Hematopoietic multipotent progenitor cell treated with erythropoietin and hydrocortisone succinate and interleukin-3 and kit ligand, for 15 days (in vitro differentiated cells): Measurements from ENCODE around the gene PHF12.
"Not testable (repeated sequence)": the region's sequence is repeated elsewhere in the genome, so short reads cannot be mapped to it uniquely, and the experiment has no call there.

Experiments used
- DNase-seq: peaks from one replicate; pipeline ENCODE4 v3.0.0-alpha.2; 2015; ENCODE audit warnings: low spot score

PHF12 gene

GRCh38 chr17:28882154-28882895, 69.0 kb downstream of the PHF12 start:
- DNase-seq = no peak

DNA sequence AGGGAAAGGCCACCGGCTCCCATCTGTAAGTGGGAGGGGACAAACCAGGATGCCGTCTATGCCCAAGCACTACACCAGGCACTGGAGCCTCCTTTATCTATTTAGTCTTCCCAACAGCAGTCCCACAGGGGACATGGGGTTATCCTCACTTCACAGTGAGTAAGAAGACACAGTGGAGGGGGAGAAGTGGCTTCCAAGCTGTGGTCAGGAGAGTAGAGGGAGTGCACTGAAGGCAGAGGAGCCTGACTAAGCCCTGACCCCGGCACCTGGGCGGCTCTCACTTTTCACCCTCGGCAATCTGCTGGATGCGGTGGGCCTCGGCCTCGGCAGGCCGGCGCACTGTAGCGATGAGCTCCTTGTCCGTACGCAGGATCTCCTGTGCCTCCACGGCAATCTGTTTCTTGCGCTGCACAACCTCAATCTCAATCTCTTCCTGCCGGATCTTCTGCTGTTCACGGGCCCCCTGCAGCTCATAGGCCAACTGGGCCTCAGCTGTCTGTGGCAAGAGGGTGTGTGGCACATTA, 69.7 kb downstream of the PHF12 start:
- no peak for DNase-seq

GRCh38 chr17:28880572-28880945, 70.8 kb downstream of the PHF12 start:
- no peak for DNase-seq

DNA sequence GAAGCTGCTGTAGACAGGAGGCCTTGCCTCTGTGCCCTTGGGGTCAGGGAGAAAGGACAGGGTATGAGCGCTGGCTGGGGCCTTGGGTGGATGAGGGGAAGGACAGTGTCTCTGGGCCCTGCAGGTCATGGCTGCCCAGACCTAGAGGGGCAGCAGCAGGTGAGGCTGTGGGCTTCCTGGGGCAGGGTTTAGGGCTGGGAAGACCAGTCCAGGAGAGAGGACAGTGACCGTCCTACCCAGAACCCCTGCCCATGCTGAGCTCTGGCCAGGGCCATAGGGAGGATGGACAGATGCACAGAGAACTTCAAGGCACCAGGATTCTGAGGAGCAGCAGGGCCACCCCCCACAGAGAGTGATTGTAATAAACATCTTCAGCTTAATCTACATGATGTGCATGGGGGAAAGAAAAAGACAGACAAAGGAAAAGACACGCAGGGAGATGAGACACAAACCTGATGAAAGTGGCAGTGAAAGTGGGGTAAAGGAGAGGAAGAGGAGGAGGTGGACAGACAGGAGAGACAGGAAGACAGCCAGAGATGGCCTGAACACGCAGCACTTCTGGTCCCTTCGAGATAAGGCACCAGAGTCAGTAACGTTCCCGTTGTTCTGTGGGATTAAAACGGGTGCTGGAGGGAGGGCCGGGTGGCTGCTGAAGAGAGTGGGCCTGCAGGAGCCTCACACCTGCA, 71.3 kb downstream of the PHF12 start:
- DNase-seq = peak; percentile 64

DNA sequence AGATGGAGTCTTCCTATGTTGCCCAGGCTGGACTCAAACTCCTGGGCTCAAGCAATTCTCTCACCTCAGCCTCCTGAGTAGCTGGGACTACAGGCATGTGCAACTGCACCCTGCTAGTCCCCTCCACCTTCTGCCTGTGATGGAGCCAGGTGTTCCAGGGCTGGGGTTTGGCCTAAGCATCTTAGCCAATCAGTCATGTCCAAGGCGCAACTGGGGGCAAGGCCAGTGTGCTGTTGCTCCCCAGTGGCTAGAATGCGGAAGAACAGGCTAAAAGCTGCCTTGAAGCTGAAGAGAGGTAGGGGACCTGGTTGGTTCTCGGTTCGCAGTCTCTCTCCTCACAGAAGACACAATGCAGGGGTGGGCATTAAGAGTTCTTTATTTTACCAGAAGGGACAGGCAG, 72.3 kb downstream of the PHF12 start:
- peak; percentile 83 for DNase-seq

- no peak for DNase-seq
Observed at GRCh38 chr17:28878158-28878910, 73.0 kb downstream of the PHF12 start.

GRCh38 chr17:28877150-28877711, 74.1 kb downstream of the PHF12 start:
- not testable (repeated sequence) for DNase-seq

- peak; percentile 56 for DNase-seq
Observed at GRCh38 chr17:28875848-28876550, 75.3 kb downstream of the PHF12 start.

- DNase-seq = peak; percentile 63
Observed at GRCh38 chr17:28874750-28875149, 76.6 kb downstream of the PHF12 start.

DNA sequence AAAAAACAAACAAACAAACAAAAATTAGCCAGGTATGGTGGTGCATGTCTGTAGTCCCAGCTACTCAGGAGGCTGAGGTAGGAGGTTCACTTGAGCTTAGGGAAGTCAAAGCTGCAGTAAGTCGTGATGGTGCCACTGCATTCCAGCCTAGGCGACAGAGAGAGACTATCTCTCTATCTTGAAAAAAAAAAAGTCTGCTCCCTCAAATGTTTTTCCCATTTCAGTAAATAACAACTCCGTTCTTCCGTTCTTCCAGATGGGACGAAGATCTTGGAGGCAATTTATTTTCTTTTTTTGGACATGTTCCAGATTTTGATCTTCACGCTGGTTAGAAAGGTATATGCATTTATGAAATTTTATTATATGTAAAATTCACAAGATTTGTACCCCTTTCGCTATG, 77.5 kb downstream of the PHF12 start:
- DNase-seq = peak; percentile 49

DNA sequence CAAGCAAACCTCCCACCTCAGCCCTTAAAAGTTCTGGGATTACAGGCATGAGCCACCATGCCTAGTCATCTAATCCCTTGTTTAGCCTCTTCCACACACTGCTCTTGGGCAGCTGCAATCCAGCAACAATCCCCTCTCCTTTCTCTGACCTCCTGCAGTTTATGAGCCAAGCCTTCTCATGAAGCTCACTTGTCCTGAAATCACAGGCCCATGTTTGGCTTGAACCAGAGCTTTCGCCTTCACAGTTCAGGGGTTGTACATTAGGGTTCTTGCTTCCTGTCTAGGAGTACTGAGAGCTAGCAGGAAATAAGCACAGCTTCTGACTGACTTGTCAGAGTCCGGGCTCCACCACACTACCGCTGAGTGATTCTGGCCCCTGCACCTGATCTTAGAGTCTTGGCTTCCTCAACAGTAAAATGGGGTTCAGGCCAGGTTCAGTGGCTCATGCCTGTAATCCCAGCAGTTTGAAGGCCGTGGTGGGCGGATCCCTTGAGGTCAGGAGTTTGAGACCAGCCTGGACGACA, 80.2 kb downstream of the PHF12 start:
- peak; percentile 36 for DNase-seq

- no peak for DNase-seq
Observed at GRCh38 chr17:28867276-28867675, 84.0 kb downstream of the PHF12 start.

DNA sequence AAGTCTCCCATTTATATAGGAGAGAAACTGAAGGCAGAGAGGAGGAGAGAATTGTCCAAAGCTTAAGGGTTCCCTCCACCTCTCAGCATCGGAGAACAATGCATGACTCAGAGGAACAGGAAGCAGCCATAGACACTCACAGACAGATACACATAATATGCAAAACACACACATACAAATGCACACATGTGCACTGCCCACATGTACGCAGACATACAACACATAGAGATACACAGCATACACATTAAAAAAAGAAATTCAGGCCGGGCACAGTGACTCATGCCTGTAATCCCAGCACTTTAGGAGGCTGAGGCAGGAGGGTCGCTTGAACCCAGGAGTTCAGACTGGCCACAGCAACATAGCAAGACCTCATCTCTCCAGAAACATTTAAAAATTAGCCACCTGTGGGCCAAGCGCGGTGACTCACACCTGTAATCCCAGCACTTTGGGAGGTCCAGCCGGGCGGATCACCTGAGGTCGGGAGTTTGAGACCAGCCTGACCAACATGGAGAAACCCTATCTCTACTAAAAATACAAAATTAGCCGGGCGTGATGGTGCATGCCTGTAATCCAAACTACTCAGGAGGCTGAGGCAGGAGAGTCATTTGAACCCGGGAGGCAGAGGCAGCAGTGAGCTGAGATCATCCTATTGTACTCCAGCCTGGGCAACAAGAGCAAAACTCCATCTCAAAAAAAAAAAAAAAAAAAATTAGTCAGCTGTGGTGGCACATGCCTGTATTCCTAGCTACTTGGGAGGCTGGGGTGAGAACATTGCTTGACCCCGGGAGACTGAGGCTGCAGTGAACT, 85.2 kb downstream of the PHF12 start:
- peak; percentile 33 for DNase-seq

DNA sequence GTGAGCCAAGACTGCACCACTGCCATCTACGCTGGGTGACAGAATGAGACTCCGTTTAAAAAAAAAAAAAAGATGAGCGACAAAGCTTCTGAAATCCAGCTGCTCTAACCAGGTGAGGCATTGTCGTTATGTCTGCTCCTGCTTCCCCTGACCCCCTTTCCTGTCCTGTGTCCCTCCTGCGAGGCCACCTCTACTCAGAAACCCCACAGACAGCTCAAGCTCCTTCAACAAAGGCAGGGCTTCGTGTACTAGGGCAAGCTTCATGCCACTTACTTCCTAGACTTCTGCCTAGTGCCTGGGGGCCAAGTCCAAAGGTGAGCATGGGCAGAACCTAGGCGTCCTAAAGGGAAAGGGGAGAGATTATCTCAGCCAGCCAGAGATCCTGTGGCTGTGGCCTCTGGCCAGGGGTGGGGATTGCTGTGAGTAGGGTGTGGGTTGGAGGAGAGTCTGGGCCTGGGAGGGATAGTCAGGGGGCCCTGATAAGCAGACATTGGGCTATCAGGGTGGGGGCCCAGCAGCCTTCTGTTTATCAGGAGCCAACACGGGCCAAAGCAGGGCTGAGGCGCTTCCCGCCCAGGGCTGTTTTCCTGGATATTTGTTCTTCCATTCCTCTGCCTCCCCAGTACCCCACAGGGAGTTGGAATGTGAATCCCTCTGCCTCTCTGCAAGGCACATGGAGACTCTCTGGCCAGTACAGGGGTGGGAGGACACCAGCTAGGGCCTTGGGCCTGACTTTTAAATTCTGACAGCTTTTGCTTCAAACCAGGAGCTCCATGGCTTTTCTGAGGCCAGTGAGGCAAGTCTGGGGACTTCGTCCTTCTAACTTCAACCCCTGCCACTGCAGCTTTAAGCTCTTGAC, 86.1 kb downstream of the PHF12 start:
- DNase-seq = peak; percentile 97

DNA sequence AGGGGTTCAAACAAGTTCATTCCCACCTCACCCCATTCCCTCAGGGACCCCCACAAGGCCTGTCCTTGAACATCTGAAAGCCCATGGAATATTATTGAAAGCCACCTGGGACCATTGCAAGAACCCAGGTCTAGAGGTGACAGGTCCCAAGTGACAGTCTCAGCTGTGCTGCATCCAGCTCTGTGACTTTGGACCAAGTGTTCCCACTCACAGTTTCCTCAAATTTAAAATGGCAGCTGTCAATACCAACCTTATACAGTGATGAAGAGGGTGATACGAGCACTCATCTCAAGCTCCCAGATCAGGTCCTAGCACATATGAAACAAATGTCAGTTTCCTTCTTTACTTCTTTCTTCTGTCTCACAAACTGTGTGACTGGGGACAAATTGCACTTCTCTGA, 87.4 kb downstream of the PHF12 start:
- DNase-seq = peak; percentile 52

GRCh38 chr17:28862561-28862960, 88.8 kb downstream of the PHF12 start:
- DNase-seq = peak; percentile 63

DNA sequence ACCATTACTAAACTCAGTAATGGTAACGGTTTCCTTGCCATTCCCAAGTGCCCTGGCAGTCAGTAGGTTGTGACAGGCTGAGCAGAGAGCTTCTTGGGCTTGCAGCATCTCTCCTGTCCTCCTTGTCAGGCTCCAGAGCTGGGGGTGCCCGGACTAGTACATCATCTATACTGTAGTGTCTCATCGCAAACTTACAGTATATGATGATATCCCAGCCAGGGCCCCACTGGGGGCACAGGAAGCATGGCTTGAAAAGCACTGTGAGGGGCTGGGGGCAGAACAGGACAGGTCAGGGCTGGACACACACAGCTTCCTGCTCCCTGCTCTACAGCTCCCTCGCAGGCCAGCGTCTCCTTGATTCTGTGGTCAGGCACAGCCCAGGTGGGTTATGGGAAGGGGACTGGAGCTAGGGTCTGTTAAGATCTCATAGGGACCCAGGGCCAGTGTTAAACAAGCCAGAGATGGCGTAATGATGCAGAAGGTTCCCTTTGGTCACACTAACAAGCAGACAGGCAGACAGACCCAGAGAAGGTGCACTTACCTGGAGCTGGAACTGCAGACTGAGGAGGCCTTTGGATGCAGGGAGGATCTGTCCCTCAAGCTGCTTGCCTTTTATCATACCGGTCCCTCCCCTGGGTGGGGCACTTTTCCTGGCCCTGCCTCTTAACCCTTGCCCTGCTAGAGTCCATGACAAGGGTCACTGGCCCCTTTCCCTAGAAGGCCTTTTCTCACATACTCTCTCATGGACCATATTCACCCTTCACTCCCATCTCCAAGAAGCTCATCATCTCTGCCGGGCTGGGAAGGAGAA, 89.7 kb downstream of the PHF12 start:
- DNase-seq = peak; percentile 90

DNA sequence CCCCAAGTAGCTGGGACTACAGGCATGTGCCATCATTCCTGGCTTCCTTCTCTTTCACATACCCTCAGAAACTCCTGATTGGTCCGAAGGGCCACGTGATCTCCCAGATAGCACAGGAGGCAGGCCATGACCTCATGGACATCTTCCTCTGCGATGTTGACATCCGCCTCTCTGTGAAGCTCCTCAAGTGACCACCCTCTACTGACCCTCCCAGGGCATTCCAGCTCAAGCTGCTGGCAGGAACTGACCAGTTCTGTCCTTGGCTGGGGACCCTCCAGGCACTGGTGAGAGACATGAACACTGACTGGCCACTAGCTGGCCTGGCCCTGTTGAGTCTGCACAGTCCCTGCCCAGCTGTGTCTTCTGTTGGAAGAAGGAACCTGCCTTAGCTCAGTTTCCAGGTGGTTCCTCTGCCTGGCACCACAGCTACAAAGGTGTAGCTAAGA, 90.9 kb downstream of the PHF12 start:
- peak; percentile 80 for DNase-seq
